Activated CD4-positive, alpha-beta T cell treated with anti-CD3 and anti-CD28 coated beads, Interleukin-2, amount 10 ng/mL, durations not matched to agents 24 days and 14 days (primary cell): ENCODE results near the gene NINJ2. TPM values are rescaled to one million over a fixed set of nuclear protein-coding genes. Genes with fewer than 3 reads are reported as not detected.
"Not testable (repeated sequence)": the region's sequence is repeated elsewhere in the genome, so short reads cannot be mapped to it uniquely, and the experiment has no call there.

ENCODE experiments used
- DNase-seq: peaks from one replicate; pipeline ENCODE4 v3.0.0; 2022
- H3K27ac Mint-ChIP-seq: one replicate; pipeline ENCODE4 v1.8.0; 2022; ENCODE audit warnings: mild to moderate bottlenecking, mixed read lengths
- H3K27me3 Mint-ChIP-seq: one replicate; pipeline ENCODE4 v1.8.0; 2022; ENCODE audit warnings: mixed read lengths
- H3K36me3 Mint-ChIP-seq: one replicate; pipeline ENCODE4 v1.8.0; 2022; ENCODE audit warnings: low read depth, mild to moderate bottlenecking, mixed read lengths
- H3K4me1 Mint-ChIP-seq: one replicate; pipeline ENCODE4 v1.8.0; 2021; ENCODE audit warnings: mixed read lengths
- H3K4me3 Mint-ChIP-seq: one replicate; pipeline ENCODE4 v1.8.0; 2022; ENCODE audit warnings: mild to moderate bottlenecking, moderate library complexity, mixed read lengths
- H3K9me3 Mint-ChIP-seq: one replicate; pipeline ENCODE4 v1.8.0; 2021; ENCODE audit warnings: mixed read lengths
- intact Hi-C: fragments of 100-400 bp; cut with micrococcal nuclease; formaldehyde crosslinking; loops from one replicate; pipeline ENCODE4 v1.15.1; 2023
- total RNA-seq: library from RNA; stranded (reverse); gene quantifications from 2 replicates; pipeline ENCODE4 v1.2.3, GENCODE V29; 2022

Gene NINJ2, protein sequence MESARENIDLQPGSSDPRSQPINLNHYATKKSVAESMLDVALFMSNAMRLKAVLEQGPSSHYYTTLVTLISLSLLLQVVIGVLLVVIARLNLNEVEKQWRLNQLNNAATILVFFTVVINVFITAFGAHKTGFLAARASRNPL
- 4.8 and 5.5 TPM in 2 replicates for total RNA-seq

DNA sequence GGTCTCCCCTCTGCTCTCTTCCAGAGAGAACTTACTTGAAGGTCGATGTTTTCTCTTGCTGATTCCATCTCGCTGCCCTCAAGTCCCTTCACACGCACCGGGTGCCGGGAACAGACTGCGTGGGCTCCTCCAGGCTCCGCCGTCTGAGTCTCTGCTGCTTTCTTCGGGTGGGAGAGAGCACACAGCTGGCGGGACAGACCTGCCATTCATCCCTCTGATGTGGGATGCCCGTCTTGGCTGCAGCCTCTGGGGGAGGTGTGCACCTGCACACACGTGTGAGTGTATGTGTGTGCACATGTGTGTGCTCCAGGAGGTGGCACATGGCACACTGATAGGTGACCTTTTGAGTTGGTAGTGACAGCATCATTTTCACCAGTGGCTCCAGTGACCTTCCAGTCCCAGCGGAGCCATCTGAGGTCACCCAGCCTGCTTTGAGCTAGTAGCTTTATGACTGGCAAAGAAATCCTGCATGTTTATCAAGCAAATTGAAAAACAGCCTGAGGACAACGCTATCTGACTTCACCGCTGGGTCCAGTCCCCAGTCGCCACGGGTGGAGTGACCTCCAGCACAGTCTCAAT is at the start of gene NINJ2:
Gene NINJ2 (minus strand): TSS at position 153 of the 579 bp plus-strand sequence. CDS start 85 bp downstream, at position 68.
- Mint-ChIP-seq H3K4me1 (peaks cover 51% of the 10 kb centered on the region), H3K9me3 (no peaks in the 10 kb centered on the region), H3K4me3 (peak within 1 kb of the TSS; percentile 77), H3K36me3 (no peaks in the 10 kb centered on the region), H3K27me3 (no peaks in the 10 kb centered on the region), H3K27ac (peak within 1 kb of the TSS; percentile 92)
- intact Hi-C loops, result loop anchor here (10.0 kb wide), 1 partner anchor 49 kb away; no protein-coding TSS in a partner anchor
- no peak for DNase-seq

- Mint-ChIP-seq H3K27me3 (no peaks in the 10 kb centered on the region), H3K9me3 (no peaks in the 10 kb centered on the region), H3K27ac (peak overlapping the region; percentile 81), H3K36me3 (no peaks in the 10 kb centered on the region), H3K4me3 (peak overlapping the region; percentile 25), H3K4me1 (peaks cover 26% of the 10 kb centered on the region)
- no peak for DNase-seq
- intact Hi-C loops, result loop anchor here (1.0 to 5.0 kb wide), 3 partner anchors 18 to 90 kb away; no protein-coding TSS in a partner anchor
Measured at GRCh38 chr12:712172-712863, 49.1 kb upstream of the NINJ2 start.

- no peak for DNase-seq
- Mint-ChIP-seq H3K36me3 (no peaks in the 10 kb centered on the region), H3K9me3 (no peaks in the 10 kb centered on the region), H3K4me1 (peaks cover 23% of the 10 kb centered on the region), H3K27ac (no peak overlapping the region), H3K4me3 (no peak overlapping the region), H3K27me3 (no peaks in the 10 kb centered on the region)
- intact Hi-C loops, result loop anchor here (5.0 kb wide), 1 partner anchor 87 kb away; no protein-coding TSS in a partner anchor
Measured at GRCh38 chr12:709455-710020, 46.3 kb upstream of the NINJ2 start.

DNA sequence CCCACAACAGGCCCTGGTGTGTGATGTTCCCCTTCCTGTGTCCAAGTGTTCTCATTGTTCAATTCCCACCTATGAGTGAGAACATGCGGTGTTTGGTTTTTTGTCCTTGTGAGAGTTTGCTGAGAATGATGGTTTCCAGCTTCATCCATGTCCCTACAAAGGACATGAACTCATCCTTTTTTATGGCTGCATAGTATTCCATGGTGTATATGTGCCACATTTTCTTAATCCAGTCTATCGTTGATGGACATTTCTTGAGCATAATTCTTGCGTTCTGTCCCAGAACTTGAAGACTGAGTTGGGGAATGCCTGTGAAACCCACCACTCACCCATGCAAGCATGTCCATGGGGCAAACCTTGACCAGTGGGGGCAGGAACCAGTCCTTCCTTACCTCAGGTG is 44.8 kb upstream of the NINJ2 start:
- H3K4me1 Mint-ChIP-seq, result peaks cover 18% of the 10 kb centered on the region
- intact Hi-C loops, H3K9me3 Mint-ChIP-seq, H3K36me3 Mint-ChIP-seq, H3K27me3 Mint-ChIP-seq, DNase-seq, H3K4me3 Mint-ChIP-seq, H3K27ac Mint-ChIP-seq: not testable (repeated sequence)

GRCh38 chr12:704516-705242 is 41.4 kb upstream of the NINJ2 start:
- H3K36me3 Mint-ChIP-seq, result peaks cover 2% of the 10 kb centered on the region

DNA sequence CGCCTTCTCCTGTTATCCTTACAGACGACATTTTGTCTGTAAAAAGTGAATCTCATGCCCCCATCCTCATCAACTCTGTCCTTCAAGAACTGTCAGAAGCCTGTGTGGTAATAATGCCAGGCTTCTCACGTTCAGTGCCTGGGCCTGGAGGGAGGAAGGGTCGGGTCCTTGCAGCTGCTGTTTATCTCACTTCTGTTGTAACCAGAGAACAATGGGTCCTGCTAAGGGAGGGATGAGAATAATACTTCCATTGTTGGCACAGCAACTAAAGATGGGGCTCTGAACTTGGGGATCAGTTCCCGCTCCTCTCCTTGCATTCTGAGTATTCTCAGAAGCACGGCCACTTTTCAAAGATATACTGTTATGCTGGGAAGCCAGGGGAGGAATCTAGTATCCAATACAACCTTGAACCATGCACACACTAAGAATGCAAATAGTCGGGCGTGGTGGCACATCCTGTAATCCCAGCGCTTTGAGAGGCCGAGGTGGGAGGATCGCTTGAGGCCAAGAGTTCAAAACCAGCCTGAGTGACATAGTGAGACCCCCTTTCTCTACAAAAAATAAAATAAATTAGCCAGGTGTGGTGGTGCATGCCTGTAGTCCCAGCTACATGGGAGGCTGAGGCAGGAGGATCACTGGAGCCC is 38.8 kb upstream of the NINJ2 start:
- Mint-ChIP-seq H3K27me3 (no peaks in the 10 kb centered on the region), H3K27ac (no peak overlapping the region), H3K9me3 (peaks cover 19% of the 10 kb centered on the region), H3K4me1 (peaks cover 14% of the 10 kb centered on the region), H3K36me3 (peaks cover 8% of the 10 kb centered on the region), H3K4me3 (no peak overlapping the region)
- no peak for DNase-seq
- intact Hi-C loops, result no loop called here

More at GRCh38 chr12:704516-705242, 41.4 kb upstream of the NINJ2 start:
- intact Hi-C loops, result no loop called here
- peaks cover 6% of the 10 kb centered on the region for H3K9me3 Mint-ChIP-seq
- H3K4me3 Mint-ChIP-seq, result no peak overlapping the region
- H3K4me1 Mint-ChIP-seq, result peaks cover 9% of the 10 kb centered on the region
- no peaks in the 10 kb centered on the region for H3K27me3 Mint-ChIP-seq
- no peak overlapping the region for H3K27ac Mint-ChIP-seq
- DNase-seq, result no peak

DNA sequence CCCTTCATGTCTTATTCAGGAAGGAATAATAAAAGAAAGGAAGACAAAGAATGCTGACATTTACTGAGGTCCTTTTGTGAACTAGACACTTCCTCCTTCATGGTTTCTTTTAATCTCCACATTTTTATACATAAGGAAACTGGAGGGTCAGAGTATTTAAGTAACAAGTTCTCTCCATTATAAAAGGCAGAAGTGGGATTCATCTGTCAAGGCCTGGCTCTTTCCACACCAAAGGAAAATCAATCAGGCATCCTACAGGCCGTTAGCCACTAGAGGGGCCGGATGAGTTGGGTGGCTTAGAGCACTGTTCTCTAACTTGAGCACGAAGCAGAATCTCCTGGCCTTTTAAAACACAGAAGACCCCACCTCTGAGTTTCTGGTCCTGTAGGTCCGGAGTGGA is 36.8 kb upstream of the NINJ2 start:
- Mint-ChIP-seq H3K4me3 (no peak overlapping the region), H3K9me3 (peaks cover 20% of the 10 kb centered on the region), H3K27ac (no peak overlapping the region), H3K4me1 (peaks cover 14% of the 10 kb centered on the region), H3K36me3 (peaks cover 8% of the 10 kb centered on the region), H3K27me3 (no peaks in the 10 kb centered on the region)
- no peak for DNase-seq
- intact Hi-C loops, result no loop called here

DNA sequence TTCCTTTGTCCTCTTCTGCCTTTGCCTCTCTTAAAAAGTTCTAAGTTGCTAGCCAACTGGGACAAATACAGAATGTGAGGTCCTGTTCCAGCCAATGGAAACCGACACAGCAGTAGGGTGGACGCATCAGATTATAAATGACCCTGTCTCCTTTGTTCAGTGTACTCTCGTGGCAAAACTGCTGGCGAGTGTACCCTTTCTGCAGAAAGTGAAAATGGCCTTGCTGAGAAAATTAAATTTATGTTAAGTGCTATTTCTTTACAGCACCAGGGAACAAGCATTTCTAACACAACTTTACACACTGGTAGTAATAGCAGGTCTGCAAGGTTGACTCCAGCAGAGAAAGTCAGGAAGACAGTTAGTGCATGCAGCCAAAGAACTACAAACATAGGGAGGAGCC is 35.0 kb upstream of the NINJ2 start:
- H3K4me1 Mint-ChIP-seq, intact Hi-C loops, H3K4me3 Mint-ChIP-seq, H3K27ac Mint-ChIP-seq, H3K36me3 Mint-ChIP-seq, DNase-seq, H3K27me3 Mint-ChIP-seq: not testable (repeated sequence)
- peaks cover 15% of the 10 kb centered on the region for H3K9me3 Mint-ChIP-seq

DNA sequence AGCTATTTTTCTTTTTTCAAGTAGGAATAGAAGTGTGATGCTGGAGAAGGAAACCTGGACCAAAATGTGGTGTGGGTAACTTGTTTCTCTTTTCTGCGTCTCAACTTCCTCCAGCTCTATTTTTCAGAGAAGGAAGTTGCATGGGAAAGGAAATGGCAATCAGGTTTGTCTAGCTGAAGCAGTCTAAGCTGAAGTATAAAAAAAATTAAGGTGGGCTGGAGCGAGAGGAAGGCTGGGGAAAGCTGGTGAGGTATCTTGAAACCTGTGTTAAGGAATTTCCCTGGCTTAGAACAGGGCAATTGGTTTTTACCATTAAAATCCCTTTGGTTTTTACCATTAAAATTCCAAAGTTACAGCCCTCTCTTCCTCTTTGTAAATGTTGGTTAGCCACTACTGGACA is 34.2 kb upstream of the NINJ2 start:
- H3K36me3 Mint-ChIP-seq, result peaks cover 8% of the 10 kb centered on the region
- no peak overlapping the region for H3K27ac Mint-ChIP-seq
- H3K27me3 Mint-ChIP-seq, result no peaks in the 10 kb centered on the region
- peaks cover 5% of the 10 kb centered on the region for H3K4me1 Mint-ChIP-seq
- no peak for DNase-seq
- H3K4me3 Mint-ChIP-seq, result no peak overlapping the region
- intact Hi-C loops, result no loop called here
- peaks cover 15% of the 10 kb centered on the region for H3K9me3 Mint-ChIP-seq

GRCh38 chr12:694734-695503 is 31.7 kb upstream of the NINJ2 start:
- intact Hi-C loops, result no loop called here
- Mint-ChIP-seq H3K4me3 (no peak overlapping the region), H3K9me3 (peaks cover 15% of the 10 kb centered on the region), H3K27ac (peak overlapping the region; percentile 30), H3K4me1 (peaks cover 5% of the 10 kb centered on the region), H3K27me3 (no peaks in the 10 kb centered on the region), H3K36me3 (peaks cover 6% of the 10 kb centered on the region)
- no peak for DNase-seq

- Mint-ChIP-seq H3K27ac (no peak overlapping the region), H3K9me3 (peaks cover 12% of the 10 kb centered on the region), H3K27me3 (no peaks in the 10 kb centered on the region), H3K4me1 (peaks cover 5% of the 10 kb centered on the region), H3K4me3 (no peak overlapping the region), H3K36me3 (peaks cover 6% of the 10 kb centered on the region)
- intact Hi-C loops, result no loop called here
- no peak for DNase-seq
Measured at GRCh38 chr12:693934-694533, 30.8 kb upstream of the NINJ2 start.

- H3K36me3 Mint-ChIP-seq, result no peaks in the 10 kb centered on the region
- H3K4me3 Mint-ChIP-seq, result no peak overlapping the region
- intact Hi-C loops, result no loop called here
- no peaks in the 10 kb centered on the region for H3K27me3 Mint-ChIP-seq
- H3K4me1 Mint-ChIP-seq, result peaks cover 2% of the 10 kb centered on the region
- peaks cover 3% of the 10 kb centered on the region for H3K9me3 Mint-ChIP-seq
- no peak overlapping the region for H3K27ac Mint-ChIP-seq
- DNase-seq, result no peak
Measured at GRCh38 chr12:692274-692673, 29.0 kb upstream of the NINJ2 start.
